Fibroblast of lung (primary cell): ENCODE measurements around the gene LRAT. TPM values are rescaled to one million over a fixed set of nuclear protein-coding genes. Genes with fewer than 3 reads are reported as not detected.

Experiments used
- DNase-seq, 2 donors: peaks; one replicate each; pipeline versions ENCODE4 v3.0.0 to v3.0.0-alpha.2; 2010; ENCODE audit warnings: low read depth in 2 of 2
- H2AFZ ChIP-seq: 2 replicates; pipeline ENCODE4 v1.5.1; 2012; ENCODE audit warnings: low read length, control low read depth, inconsistent platforms
- H3K27ac ChIP-seq: 2 replicates; pipeline ENCODE4 v1.5.1; 2011; ENCODE audit warnings: low read length, control low read depth; ENCODE audit not compliant: insufficient read depth
- H3K27me3 ChIP-seq: 2 replicates; pipeline ENCODE4 v1.5.1; 2011; ENCODE audit warnings: mild to moderate bottlenecking, low read length; ENCODE audit not compliant: control insufficient read depth, insufficient read depth
- H3K36me3 ChIP-seq: 2 replicates; pipeline ENCODE4 v1.5.1; 2011; ENCODE audit warnings: low read length; ENCODE audit not compliant: control insufficient read depth, insufficient read depth
- H3K4me1 ChIP-seq: 2 replicates; pipeline ENCODE4 v1.5.1; 2011; ENCODE audit warnings: low read length; ENCODE audit not compliant: control insufficient read depth, insufficient read depth; ENCODE audit errors: extremely low read depth
- H3K4me2 ChIP-seq: 2 replicates; pipeline ENCODE4 v1.5.1; 2011; ENCODE audit warnings: low read length, control low read depth; ENCODE audit not compliant: insufficient read depth; ENCODE audit errors: extremely low read depth
- H3K4me3 ChIP-seq, 4 experiments: fragments of 200-600 bp in 1 of 4; sonication (generic) in 1 of 4; replicated peaks in 1 of 4; 2 replicates each; pipeline ENCODE4 v1.5.1; 2011 to 2016; ENCODE audit warnings: low read length in 4 of 4, low read depth in 3 of 4, mild to moderate bottlenecking in 3 of 4, control low read depth in 2 of 4, inconsistent platforms in 1 of 4, mixed read lengths in 1 of 4; ENCODE audit not compliant: insufficient read depth in 1 of 4; ENCODE audit errors: control extremely low read depth in 1 of 4
- H3K79me2 ChIP-seq: 2 replicates; pipeline ENCODE4 v1.5.1; 2012; ENCODE audit warnings: mild to moderate bottlenecking, low read length, inconsistent platforms; ENCODE audit not compliant: control insufficient read depth, insufficient read depth
- H3K9ac ChIP-seq: 2 replicates; pipeline ENCODE4 v1.5.1; 2011; ENCODE audit warnings: mild to moderate bottlenecking, low read length, control low read depth; ENCODE audit not compliant: insufficient read depth
- H3K9me3 ChIP-seq: 2 replicates; pipeline ENCODE4 v1.5.1; 2012; ENCODE audit warnings: low read depth, low read length; ENCODE audit not compliant: control insufficient read depth, insufficient read depth
- H4K20me1 ChIP-seq: 2 replicates; pipeline ENCODE4 v1.5.1; 2011; ENCODE audit warnings: low read length; ENCODE audit not compliant: control insufficient read depth, insufficient read depth; ENCODE audit errors: extremely low read depth
- CTCF ChIP-seq, 2 donors: IDR thresholded peaks in 1 of 2; conservative IDR thresholded peaks in 1 of 2; 1 replicate in 1 of 2; 2 replicates in 1 of 2; pipeline ENCODE4 v1.5.1; 2011 to 2012; ENCODE audit warnings: low read length in 2 of 2, control low read depth in 1 of 2, inconsistent platforms in 1 of 2, low read depth in 1 of 2, mild to moderate bottlenecking in 1 of 2
- EZH2 ChIP-seq: IDR thresholded peaks from 2 replicates; pipeline ENCODE4 v1.5.1; 2012; ENCODE audit warnings: low read length, control low read depth, mild to moderate bottlenecking; ENCODE audit errors: missing control alignments
- polyA plus RNA-seq, 2 donors: library from polyadenylated mRNA; depleted of rRNA in 1 of 2; stranded (reverse) in 1 of 2; unstranded in 1 of 2; fragments of >200 nt; gene quantifications; 2 replicates each; pipeline ENCODE4 v1.2.1, GENCODE V29; 2011 to 2012; ENCODE audit warnings: missing spikeins in 1 of 2
- total RNA-seq: library from RNA; depleted of rRNA; stranded (reverse); fragments of >200 nt; gene quantifications from 2 replicates; pipeline ENCODE4 v1.2.1, GENCODE V29; 2014

Gene LRAT
- total and polyA plus RNA-seq, 2 donors (not counting 1 experiment from before 2014, with no cell fraction given), result under 0.01 to 0.03 TPM

DNA sequence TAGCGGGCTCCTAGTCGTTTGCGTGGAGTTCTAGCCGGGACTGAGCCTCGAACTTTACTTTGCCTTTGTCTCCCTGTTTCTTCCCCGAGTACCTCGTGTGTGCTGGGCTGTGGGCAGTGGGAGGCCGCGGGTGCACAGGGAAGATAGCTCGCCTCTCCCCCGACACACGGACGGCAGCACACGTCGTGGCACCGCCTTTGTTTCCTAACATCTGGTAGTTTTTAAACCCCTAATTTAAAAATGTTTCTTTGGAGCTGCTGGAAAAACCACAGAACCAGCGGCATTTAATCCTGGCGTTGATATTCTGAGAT lies 38.1 kb downstream of the LRAT start:
- Histone ChIP-seq H2AFZ (no peak overlapping the region), H3K27me3 (no peaks in the 10 kb centered on the region), H3K4me3 (peak overlapping the region in 1 of 4 experiments; percentile 5), H3K36me3 (no peaks in the 10 kb centered on the region), H3K4me2 (no peak overlapping the region), H3K9ac (no peak overlapping the region), H3K4me1 (no peaks in the 10 kb centered on the region), H3K9me3 (no peaks in the 10 kb centered on the region), H4K20me1 (no peaks in the 10 kb centered on the region), H3K79me2 (no peaks in the 10 kb centered on the region), H3K27ac (no peak overlapping the region)
- DNase-seq, result no peak
- TF ChIP-seq CTCF (conservative IDR thresholded peaks at IDR 0.05 in 1 of 2, IDR thresholded peaks at IDR 0.05 in 1 of 2; ENCODE audit: low read depth in 1 of 2, low read length in 2 of 2) (no peak), EZH2 (no peak)

Other genes starting within 250 kb of the LRAT start
- gene PLRG1, start 193.6 kb upstream of the LRAT start, total RNA-seq, result 72.5 and 73.4 TPM in 2 replicates
- gene PLRG1, start 193.6 kb upstream of the LRAT start, polyA plus RNA-seq, result 101 and 123 TPM in 2 replicates
- gene FGB, start 181.0 kb upstream of the LRAT start, total RNA-seq, result not detected in 2 replicates
- gene FGB, start 181.0 kb upstream of the LRAT start, polyA plus RNA-seq, result not detected in 2 replicates
- gene FGA, start 153.3 kb upstream of the LRAT start, total RNA-seq, result not detected in 2 replicates
- gene FGA, start 153.3 kb upstream of the LRAT start, polyA plus RNA-seq, result not detected in 2 replicates
- not detected in 2 replicates for gene FGG, start 131.3 kb upstream of the LRAT start, total RNA-seq
- gene FGG, start 131.3 kb upstream of the LRAT start, polyA plus RNA-seq, result not detected in 2 replicates
- under 0.01 TPM in 1 of 2 replicates, not detected in the other for gene RBM46, start 37.3 kb downstream of the LRAT start, total RNA-seq
- gene RBM46, start 37.3 kb downstream of the LRAT start, polyA plus RNA-seq, result 0.06 and 0.08 TPM in 2 replicates